Measurements from ENCODE around the gene INS.

Gene INS

DNA sequence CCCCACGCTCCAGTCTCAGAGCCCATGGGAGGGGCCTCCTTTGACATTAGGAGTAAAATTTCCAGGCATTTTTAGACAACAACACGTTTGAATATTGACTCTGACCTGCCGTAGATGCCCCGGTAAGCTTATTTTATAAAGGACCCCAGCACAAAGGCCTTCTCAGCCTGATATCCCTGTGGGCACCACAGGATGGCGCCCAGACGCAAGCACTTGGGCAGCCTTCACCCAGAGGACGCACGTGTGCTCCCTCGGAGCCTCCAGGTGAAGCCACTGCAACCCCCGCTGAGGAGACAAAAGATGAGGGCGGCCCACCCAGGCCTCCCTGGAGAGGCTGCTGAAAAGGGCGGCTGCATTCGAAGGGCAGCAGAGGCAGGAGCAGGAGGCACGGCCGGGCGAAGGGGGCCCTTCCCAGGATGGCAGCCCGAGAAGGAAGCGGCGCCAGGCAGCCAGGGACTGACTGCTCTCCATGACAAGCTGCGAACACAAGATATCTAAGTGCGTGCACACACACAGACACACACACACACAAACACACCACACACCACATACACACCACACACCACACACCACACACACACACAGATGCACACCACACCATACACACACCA is 25.8 kb upstream of the INS start:
- H3K36me3 ChIP-seq (ENCODE audit: control insufficient read depth, insufficient read depth, low read length): no peaks in the 10 kb centered on the region
- no peak overlapping the region for H2BK120ac ChIP-seq (ENCODE audit: low read depth, low read length)
- WGBS (ENCODE audit: extremely low coverage, insufficient coverage, low lambda C conversion rate): no CpG with 5 or more reads among the region's 21 CpGs
- peak; percentile 65 for DNase-seq
- no peak overlapping the region for H3K4me2 ChIP-seq (ENCODE audit: low read length)
- no peak overlapping the region for H3K4ac ChIP-seq (ENCODE audit: low read depth, low read length)
- H3K56ac ChIP-seq (ENCODE audit: low read length): no peak overlapping the region
- no peak overlapping the region for H4K8ac ChIP-seq (ENCODE audit: low read depth, low read length)
- no peaks in the 10 kb centered on the region for H3K79me1 ChIP-seq (ENCODE audit: low read length)
- H3K27ac ChIP-seq (ENCODE audit: low read depth, low read length): no peak overlapping the region
- H2BK15ac ChIP-seq (replicated peaks; ENCODE audit: low read depth): no peak overlapping the region
- H3K27me3 ChIP-seq (ENCODE audit: insufficient read depth, low read length, poor library complexity): no peaks in the 10 kb centered on the region
- no peak overlapping the region for H3K9ac ChIP-seq (ENCODE audit: low read length)
- no peaks in the 10 kb centered on the region for H3K4me1 ChIP-seq (ENCODE audit: control insufficient read depth, low read depth, low read length)
- no peak overlapping the region for H3K18ac ChIP-seq (ENCODE audit: low read length)
- no peak overlapping the region for H2BK5ac ChIP-seq (ENCODE audit: low read length)
- H3K79me2 ChIP-seq (ENCODE audit: control insufficient read depth, insufficient read depth, low read length): no peaks in the 10 kb centered on the region
- no peak overlapping the region for H3K23ac ChIP-seq (ENCODE audit: low read length)
- H2AK5ac ChIP-seq (ENCODE audit: low read length): no peak overlapping the region
- H4K5ac ChIP-seq (ENCODE audit: low read length): no peak overlapping the region
- H3K4me3 ChIP-seq (ENCODE audit: low read length): no peak overlapping the region

DNA sequence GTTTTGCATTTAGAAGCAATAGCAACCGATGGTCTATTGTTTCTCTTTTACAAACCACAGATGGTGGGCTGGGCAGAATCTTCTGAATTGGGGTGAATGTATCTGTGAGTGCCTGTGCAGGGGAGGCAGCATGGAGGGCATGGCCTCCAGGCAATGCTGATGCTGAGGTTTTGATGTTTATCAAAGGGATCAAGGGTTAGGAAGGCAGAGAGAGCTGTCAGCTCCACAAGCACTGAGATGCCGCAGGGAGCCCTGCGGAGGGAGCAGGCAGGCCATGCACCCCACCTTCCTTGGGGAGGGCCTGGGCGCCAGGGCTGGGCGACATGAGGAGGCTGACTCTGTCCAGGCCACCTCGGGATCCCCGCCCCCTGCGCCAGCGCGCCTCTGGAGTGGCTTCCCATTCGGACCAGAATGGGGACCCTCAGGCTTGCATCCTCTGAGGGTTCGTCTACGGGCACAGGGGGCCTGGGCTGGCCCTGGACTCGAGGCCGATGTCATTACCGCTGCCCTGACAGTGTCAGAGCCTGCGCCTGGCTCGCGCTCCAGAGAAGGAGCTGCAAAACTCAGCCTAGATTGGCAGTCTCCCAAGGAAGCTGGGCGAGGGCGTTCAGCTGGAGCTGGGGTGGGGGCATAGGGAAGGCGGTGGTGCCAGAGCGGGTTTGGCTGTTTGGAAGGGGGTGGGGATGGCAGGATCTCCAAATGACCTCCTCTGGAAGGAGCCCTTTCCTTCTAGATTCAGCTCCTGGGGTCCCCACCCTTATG is 24.5 kb upstream of the INS start:
- WGBS (ENCODE audit: extremely low coverage, insufficient coverage, low lambda C conversion rate): no CpG with 5 or more reads among the region's 23 CpGs

DNA sequence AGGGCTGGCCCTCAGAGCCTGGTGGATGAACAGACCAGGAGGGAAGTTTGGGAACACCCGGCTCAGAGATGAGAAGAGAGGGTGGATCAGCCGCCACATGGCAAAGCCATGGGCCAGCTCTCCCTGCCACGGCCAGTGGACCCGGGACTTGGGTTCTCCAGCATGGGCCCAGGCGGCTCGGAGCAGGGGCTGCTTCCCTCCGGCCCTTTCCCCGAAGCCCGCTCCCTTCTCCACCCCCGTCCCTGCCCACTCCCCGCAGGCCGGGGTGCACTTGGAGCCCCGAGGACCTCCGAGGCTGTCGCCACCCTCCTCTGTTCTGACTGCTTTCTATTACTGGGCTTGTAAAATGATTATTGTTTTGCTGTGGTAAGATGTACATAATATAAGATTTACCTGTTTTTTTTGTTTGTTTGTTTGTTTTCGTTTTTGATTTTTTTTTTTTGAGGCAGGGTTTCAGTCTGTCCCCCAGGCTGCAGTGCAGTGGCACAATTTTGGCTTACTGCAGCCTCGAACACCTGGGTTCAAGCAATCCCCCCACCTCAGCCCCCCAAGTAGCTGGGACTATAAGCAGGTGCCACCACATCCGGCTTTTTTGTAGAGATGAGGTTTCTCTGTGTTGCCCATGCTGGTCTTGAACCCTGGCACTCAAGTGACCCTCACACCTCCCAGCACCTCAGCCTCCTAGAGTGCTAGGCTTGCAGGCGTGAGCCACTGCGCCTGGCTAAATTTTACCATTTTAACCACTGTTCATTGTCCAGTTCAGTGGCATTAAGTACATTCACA is 21.9 kb upstream of the INS start:
- no peaks in the 10 kb centered on the region for H3K79me2 ChIP-seq (ENCODE audit: control insufficient read depth, insufficient read depth, low read length)
- no peak overlapping the region for H3K4me3 ChIP-seq (ENCODE audit: low read length)
- no peak overlapping the region for H4K5ac ChIP-seq (ENCODE audit: low read length)
- no peak overlapping the region for H2BK120ac ChIP-seq (ENCODE audit: low read depth, low read length)
- no peaks in the 10 kb centered on the region for H3K36me3 ChIP-seq (ENCODE audit: control insufficient read depth, insufficient read depth, low read length)
- H2BK5ac ChIP-seq (ENCODE audit: low read length): no peak overlapping the region
- H3K4ac ChIP-seq (ENCODE audit: low read depth, low read length): no peak overlapping the region
- H3K4me1 ChIP-seq (ENCODE audit: control insufficient read depth, low read depth, low read length): no peaks in the 10 kb centered on the region
- no peak overlapping the region for H3K56ac ChIP-seq (ENCODE audit: low read length)
- H2BK15ac ChIP-seq (replicated peaks; ENCODE audit: low read depth): no peak overlapping the region
- no peak overlapping the region for H3K9ac ChIP-seq (ENCODE audit: low read length)
- DNase-seq: no peak
- no peak overlapping the region for H3K4me2 ChIP-seq (ENCODE audit: low read length)
- no peak overlapping the region for H3K27ac ChIP-seq (ENCODE audit: low read depth, low read length)
- no peak overlapping the region for H3K18ac ChIP-seq (ENCODE audit: low read length)
- no peaks in the 10 kb centered on the region for H3K27me3 ChIP-seq (ENCODE audit: insufficient read depth, low read length, poor library complexity)
- no peaks in the 10 kb centered on the region for H3K79me1 ChIP-seq (ENCODE audit: low read length)
- WGBS (ENCODE audit: extremely low coverage, insufficient coverage, low lambda C conversion rate): no CpG with 5 or more reads among the region's 20 CpGs
- H4K8ac ChIP-seq (ENCODE audit: low read depth, low read length): no peak overlapping the region
- no peak overlapping the region for H2AK5ac ChIP-seq (ENCODE audit: low read length)
- H3K23ac ChIP-seq (ENCODE audit: low read length): no peak overlapping the region

More for the DNA sequence above, 24.5 kb upstream of the INS start:
- H3K4ac ChIP-seq (ENCODE audit: low read depth, low read length): no peak overlapping the region
- H3K27me3 ChIP-seq (ENCODE audit: insufficient read depth, low read length, poor library complexity): no peaks in the 10 kb centered on the region
- H3K79me1 ChIP-seq (ENCODE audit: low read length): no peaks in the 10 kb centered on the region
- H4K8ac ChIP-seq (ENCODE audit: low read depth, low read length): no peak overlapping the region
- H2BK15ac ChIP-seq (replicated peaks; ENCODE audit: low read depth): no peak overlapping the region
- H3K18ac ChIP-seq (ENCODE audit: low read length): no peak overlapping the region
- no peaks in the 10 kb centered on the region for H3K79me2 ChIP-seq (ENCODE audit: control insufficient read depth, insufficient read depth, low read length)
- no peak overlapping the region for H4K5ac ChIP-seq (ENCODE audit: low read length)
- H3K4me2 ChIP-seq (ENCODE audit: low read length): no peak overlapping the region
- H2BK120ac ChIP-seq (ENCODE audit: low read depth, low read length): no peak overlapping the region
- no peak for DNase-seq
- H3K27ac ChIP-seq (ENCODE audit: low read depth, low read length): no peak overlapping the region
- H3K23ac ChIP-seq (ENCODE audit: low read length): no peak overlapping the region
- no peak overlapping the region for H2BK5ac ChIP-seq (ENCODE audit: low read length)
- no peak overlapping the region for H2AK5ac ChIP-seq (ENCODE audit: low read length)
- H3K4me3 ChIP-seq (ENCODE audit: low read length): no peak overlapping the region
- H3K36me3 ChIP-seq (ENCODE audit: control insufficient read depth, insufficient read depth, low read length): no peaks in the 10 kb centered on the region
- H3K9ac ChIP-seq (ENCODE audit: low read length): no peak overlapping the region
- H3K56ac ChIP-seq (ENCODE audit: low read length): no peak overlapping the region
- no peaks in the 10 kb centered on the region for H3K4me1 ChIP-seq (ENCODE audit: control insufficient read depth, low read depth, low read length)

DNA sequence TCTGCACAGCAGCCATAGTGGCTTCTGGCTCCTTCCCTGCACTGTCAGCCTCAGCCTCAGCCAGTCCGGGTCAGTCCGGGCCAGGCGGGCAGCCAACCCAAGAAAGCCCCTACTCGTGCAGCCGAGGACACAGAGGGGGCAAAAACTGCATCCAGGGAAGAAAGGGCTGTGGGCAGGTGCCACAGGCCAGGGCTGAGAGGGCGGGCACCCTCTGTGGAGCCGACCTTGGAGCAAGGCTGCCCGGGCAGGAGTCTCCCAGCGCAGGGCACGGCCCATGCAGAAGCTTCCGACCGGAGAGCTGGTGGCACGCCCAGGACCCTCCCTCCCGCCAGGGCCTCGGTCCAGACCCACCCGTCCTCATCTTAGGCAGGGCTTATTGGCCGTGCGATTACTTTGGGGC is 21.1 kb upstream of the INS start:
- H3K56ac ChIP-seq (ENCODE audit: low read length): no peak overlapping the region
- H3K4me3 ChIP-seq (ENCODE audit: low read length): no peak overlapping the region
- no peak overlapping the region for H4K5ac ChIP-seq (ENCODE audit: low read length)
- no peak overlapping the region for H2BK120ac ChIP-seq (ENCODE audit: low read depth, low read length)
- no peak overlapping the region for H2BK5ac ChIP-seq (ENCODE audit: low read length)
- no peak overlapping the region for H3K4me2 ChIP-seq (ENCODE audit: low read length)
- no CpG with 5 or more reads among the region's 18 CpGs for WGBS (ENCODE audit: extremely low coverage, insufficient coverage, low lambda C conversion rate)
- H3K4me1 ChIP-seq (ENCODE audit: control insufficient read depth, low read depth, low read length): no peaks in the 10 kb centered on the region
- H3K36me3 ChIP-seq (ENCODE audit: control insufficient read depth, insufficient read depth, low read length): no peaks in the 10 kb centered on the region
- no peak overlapping the region for H3K27ac ChIP-seq (ENCODE audit: low read depth, low read length)
- no peak overlapping the region for H3K23ac ChIP-seq (ENCODE audit: low read length)
- H2BK15ac ChIP-seq (replicated peaks; ENCODE audit: low read depth): no peak overlapping the region
- H3K79me1 ChIP-seq (ENCODE audit: low read length): no peaks in the 10 kb centered on the region
- no peak overlapping the region for H3K18ac ChIP-seq (ENCODE audit: low read length)
- H4K8ac ChIP-seq (ENCODE audit: low read depth, low read length): no peak overlapping the region
- H3K4ac ChIP-seq (ENCODE audit: low read depth, low read length): no peak overlapping the region
- no peak overlapping the region for H2AK5ac ChIP-seq (ENCODE audit: low read length)
- no peaks in the 10 kb centered on the region for H3K27me3 ChIP-seq (ENCODE audit: insufficient read depth, low read length, poor library complexity)
- no peak for DNase-seq
- H3K9ac ChIP-seq (ENCODE audit: low read length): no peak overlapping the region
- no peaks in the 10 kb centered on the region for H3K79me2 ChIP-seq (ENCODE audit: control insufficient read depth, insufficient read depth, low read length)

DNA sequence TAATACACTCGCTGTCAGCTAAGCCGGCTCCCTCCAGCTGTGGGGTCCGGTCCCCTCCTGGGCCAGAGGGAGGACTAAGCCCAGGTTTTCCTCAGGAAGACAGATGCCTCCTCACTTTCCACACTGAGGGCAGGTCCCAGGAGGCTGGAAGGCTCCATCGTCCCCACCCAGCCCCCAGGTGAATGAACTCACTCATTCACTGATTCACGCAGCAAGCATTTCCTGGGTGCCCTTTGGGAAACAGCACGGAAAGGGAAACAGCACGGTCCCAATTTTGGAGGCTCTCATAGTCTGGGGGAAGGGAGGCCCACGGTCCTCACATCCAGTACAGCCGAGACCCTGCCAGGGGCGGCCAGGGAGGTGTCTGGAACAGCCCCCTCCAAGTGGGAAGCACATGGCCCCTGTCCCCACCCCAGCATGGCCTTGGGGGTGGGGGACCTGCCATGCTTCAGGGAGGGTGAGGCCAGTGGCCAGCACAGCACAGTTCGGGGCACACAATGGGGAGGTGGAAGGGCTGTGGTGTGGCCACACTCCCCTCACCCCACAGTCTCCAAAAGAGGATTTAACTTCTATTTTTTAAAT is 19.9 kb upstream of the INS start:
- H3K18ac ChIP-seq (ENCODE audit: low read length): no peak overlapping the region
- no peak overlapping the region for H3K4me2 ChIP-seq (ENCODE audit: low read length)
- no peak overlapping the region for H2BK5ac ChIP-seq (ENCODE audit: low read length)
- H2AK5ac ChIP-seq (ENCODE audit: low read length): no peak overlapping the region
- H3K56ac ChIP-seq (ENCODE audit: low read length): no peak overlapping the region
- no peak overlapping the region for H3K4me3 ChIP-seq (ENCODE audit: low read length)
- no peak overlapping the region for H4K8ac ChIP-seq (ENCODE audit: low read depth, low read length)
- no peaks in the 10 kb centered on the region for H3K79me2 ChIP-seq (ENCODE audit: control insufficient read depth, insufficient read depth, low read length)
- no peaks in the 10 kb centered on the region for H3K79me1 ChIP-seq (ENCODE audit: low read length)
- no peak overlapping the region for H3K23ac ChIP-seq (ENCODE audit: low read length)
- no peak overlapping the region for H2BK120ac ChIP-seq (ENCODE audit: low read depth, low read length)
- H3K4me1 ChIP-seq (ENCODE audit: control insufficient read depth, low read depth, low read length): no peaks in the 10 kb centered on the region
- no peak overlapping the region for H3K27ac ChIP-seq (ENCODE audit: low read depth, low read length)
- no peak for DNase-seq
- no peaks in the 10 kb centered on the region for H3K27me3 ChIP-seq (ENCODE audit: insufficient read depth, low read length, poor library complexity)
- no peak overlapping the region for H3K4ac ChIP-seq (ENCODE audit: low read depth, low read length)
- no CpG with 5 or more reads among the region's 11 CpGs for WGBS (ENCODE audit: extremely low coverage, insufficient coverage, low lambda C conversion rate)
- no peak overlapping the region for H3K9ac ChIP-seq (ENCODE audit: low read length)
- H2BK15ac ChIP-seq (replicated peaks; ENCODE audit: low read depth): no peak overlapping the region
- H3K36me3 ChIP-seq (ENCODE audit: control insufficient read depth, insufficient read depth, low read length): no peaks in the 10 kb centered on the region
- no peak overlapping the region for H4K5ac ChIP-seq (ENCODE audit: low read length)
